Measurements from ENCODE around the gene RADIL.

DNA sequence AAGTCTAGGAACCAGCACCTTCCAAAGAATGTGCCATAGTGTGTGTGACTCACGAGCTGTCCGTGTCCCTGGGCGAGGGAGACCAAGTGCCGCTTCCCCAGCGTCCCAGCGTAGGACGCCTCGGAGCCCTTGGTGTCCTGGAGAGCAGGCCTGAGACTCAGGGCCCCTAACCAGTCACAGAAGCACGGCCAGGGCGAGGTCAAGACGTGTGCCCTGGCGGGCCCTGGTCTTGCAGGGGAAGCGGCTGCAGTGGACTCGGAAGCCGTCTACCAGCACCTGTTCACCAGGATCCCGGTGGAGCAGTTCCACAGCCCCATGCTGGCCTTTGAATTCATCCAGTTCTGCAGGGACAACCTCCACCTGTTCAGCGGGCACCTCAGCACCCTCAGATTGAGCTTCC lies 97.5 kb downstream of the RADIL start:
- TF ChIP-seq, protein P1, sequence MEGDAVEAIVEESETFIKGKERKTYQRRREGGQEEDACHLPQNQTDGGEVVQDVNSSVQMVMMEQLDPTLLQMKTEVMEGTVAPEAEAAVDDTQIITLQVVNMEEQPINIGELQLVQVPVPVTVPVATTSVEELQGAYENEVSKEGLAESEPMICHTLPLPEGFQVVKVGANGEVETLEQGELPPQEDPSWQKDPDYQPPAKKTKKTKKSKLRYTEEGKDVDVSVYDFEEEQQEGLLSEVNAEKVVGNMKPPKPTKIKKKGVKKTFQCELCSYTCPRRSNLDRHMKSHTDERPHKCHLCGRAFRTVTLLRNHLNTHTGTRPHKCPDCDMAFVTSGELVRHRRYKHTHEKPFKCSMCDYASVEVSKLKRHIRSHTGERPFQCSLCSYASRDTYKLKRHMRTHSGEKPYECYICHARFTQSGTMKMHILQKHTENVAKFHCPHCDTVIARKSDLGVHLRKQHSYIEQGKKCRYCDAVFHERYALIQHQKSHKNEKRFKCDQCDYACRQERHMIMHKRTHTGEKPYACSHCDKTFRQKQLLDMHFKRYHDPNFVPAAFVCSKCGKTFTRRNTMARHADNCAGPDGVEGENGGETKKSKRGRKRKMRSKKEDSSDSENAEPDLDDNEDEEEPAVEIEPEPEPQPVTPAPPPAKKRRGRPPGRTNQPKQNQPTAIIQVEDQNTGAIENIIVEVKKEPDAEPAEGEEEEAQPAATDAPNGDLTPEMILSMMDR (IDR thresholded peaks at IDR 0.05; ENCODE audit: insufficient read depth, low read depth, low read length), result no peak
- TF ChIP-seq EZH2 (IDR thresholded peaks at IDR 0.05; ENCODE audit: insufficient read depth, low read length), result no peak
